Skin of body (tissue), 2 donors: ENCODE data around the gene VN1R5. TPM values are rescaled to one million over a fixed set of nuclear protein-coding genes. Genes with fewer than 3 reads are reported as not detected.
"Not testable (repeated sequence)": the region's sequence is repeated elsewhere in the genome, so short reads cannot be mapped to it uniquely, and the experiment has no call there.

ENCODE experiments used
- DNase-seq: peaks from one replicate; lab custom pipeline; 2025; lab: John Stamatoyannopoulos, UW
- total RNA-seq: library from RNA; depleted of rRNA; stranded (reverse); fragments of >200 nt; gene quantifications from one replicate; pipeline ENCODE4 v1.2.3, GENCODE V29; 2014

VN1R5 gene
- total RNA-seq, result not detected

- DNase-seq, result not testable (repeated sequence)
Measured at GRCh38 chr1:247255772-247256171, at the start of gene VN1R5. Gene VN1R5, plus strand, starts transcription at chr1:247256072.

GRCh38 chr1:247209396-247209795 lies 46.5 kb upstream of the VN1R5 start:
- DNase-seq, result no peak

GRCh38 chr1:247210062-247210375 lies 45.9 kb upstream of the VN1R5 start:
- DNase-seq, result no peak

GRCh38 chr1:247210376-247211117 lies 45.3 kb upstream of the VN1R5 start:
- DNase-seq, result peak; percentile 89

GRCh38 chr1:247211339-247211738 lies 44.5 kb upstream of the VN1R5 start:
- DNase-seq, result no peak

- no peak for DNase-seq
Measured at GRCh38 chr1:247212012-247212411, 43.9 kb upstream of the VN1R5 start.

GRCh38 chr1:247212627-247213617 lies 43.0 kb upstream of the VN1R5 start:
- DNase-seq, result peak; percentile 23

- DNase-seq, result peak; percentile 3
Measured at GRCh38 chr1:247216261-247216660, 39.6 kb upstream of the VN1R5 start.

GRCh38 chr1:247218121-247218651 lies 37.7 kb upstream of the VN1R5 start:
- no peak for DNase-seq

GRCh38 chr1:247220280-247220679 lies 35.6 kb upstream of the VN1R5 start:
- not testable (repeated sequence) for DNase-seq

GRCh38 chr1:247222840-247223239 lies 33.0 kb upstream of the VN1R5 start:
- no peak for DNase-seq

- no peak for DNase-seq
Measured at GRCh38 chr1:247224822-247225221, 31.1 kb upstream of the VN1R5 start.

GRCh38 chr1:247228133-247228532 lies 27.7 kb upstream of the VN1R5 start:
- DNase-seq, result no peak

GRCh38 chr1:247241691-247242090 lies 14.2 kb upstream of the VN1R5 start:
- DNase-seq, result no peak

GRCh38 chr1:247243524-247244137 lies 12.2 kb upstream of the VN1R5 start:
- DNase-seq, result no peak

- no peak for DNase-seq
Measured at GRCh38 chr1:247246325-247247115, 9.4 kb upstream of the VN1R5 start.

- no peak for DNase-seq
Measured at GRCh38 chr1:247247568-247247967, 8.3 kb upstream of the VN1R5 start.

- no peak for DNase-seq
Measured at GRCh38 chr1:247266053-247266452, 10.2 kb downstream of the VN1R5 start.

- DNase-seq, result no peak
Measured at GRCh38 chr1:247268390-247269045, 12.6 kb downstream of the VN1R5 start.

- DNase-seq, result no peak
Measured at GRCh38 chr1:247269133-247269532, 13.3 kb downstream of the VN1R5 start.
